ENCODE results near the gene PTBP3. TPM values are rescaled to one million over a fixed set of nuclear protein-coding genes. Genes with fewer than 3 reads are reported as not detected.

Gene PTBP3
- total RNA-seq, 1 experiment from 2014 or later: 141 TPM

DNA sequence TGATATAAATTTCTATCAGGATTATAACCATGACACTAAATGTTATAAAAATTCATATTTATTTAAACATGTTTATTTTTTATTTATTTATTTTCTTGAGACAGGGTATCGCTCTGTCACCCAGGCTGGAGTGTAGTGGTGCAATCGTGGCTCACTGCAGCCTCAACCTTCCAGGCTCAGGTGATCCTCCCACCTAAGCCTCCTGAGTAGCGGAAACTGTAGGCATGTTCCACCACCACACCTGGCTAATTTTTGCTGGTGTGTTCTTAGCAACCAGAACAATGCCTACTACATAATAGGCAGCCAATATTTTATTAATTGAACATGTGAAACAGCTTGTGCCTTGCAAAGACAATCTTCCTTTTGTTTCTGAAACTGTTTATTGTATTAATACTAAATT lies 6.5 kb upstream of the PTBP3 start:
- H2AFZ ChIP-seq: no peak overlapping the region
- H3K79me2 ChIP-seq (ENCODE audit: low read depth): no peaks in the 10 kb centered on the region
- no peak overlapping the region for H3K27ac ChIP-seq
- no peaks in the 10 kb centered on the region for H3K27me3 ChIP-seq (ENCODE audit: insufficient read depth, low read depth)
- no peak for DNase-seq
- intact Hi-C loops (cut with micrococcal nuclease; ENCODE audit: unreplicated experiment): loop anchor here (10.0 kb wide), 1 partner anchor 375 kb away; the partner anchor contains the start of gene INIP
- POLR2A ChIA-PET (ENCODE audit: unreplicated experiment): no interaction called here
- no peak overlapping the region for H3K4me3 ChIP-seq
- no peak overlapping the region for H3K4me2 ChIP-seq
- CTCF ChIA-PET: no interaction called here
- H3K36me3 ChIP-seq (ENCODE audit: low read depth): no peaks in the 10 kb centered on the region
- no peaks in the 10 kb centered on the region for H4K20me1 ChIP-seq (ENCODE audit: insufficient read depth)
- peaks cover 35% of the 10 kb centered on the region for H3K4me1 ChIP-seq (replicated peaks; ENCODE audit: insufficient read depth)
- peaks cover 32% of the 10 kb centered on the region for H3F3A ChIP-seq (ENCODE audit: insufficient read depth, low read depth)
- BruUV-seq (replicated peaks): no TSS peak
- TF ChIP-seq, protein P1, sequence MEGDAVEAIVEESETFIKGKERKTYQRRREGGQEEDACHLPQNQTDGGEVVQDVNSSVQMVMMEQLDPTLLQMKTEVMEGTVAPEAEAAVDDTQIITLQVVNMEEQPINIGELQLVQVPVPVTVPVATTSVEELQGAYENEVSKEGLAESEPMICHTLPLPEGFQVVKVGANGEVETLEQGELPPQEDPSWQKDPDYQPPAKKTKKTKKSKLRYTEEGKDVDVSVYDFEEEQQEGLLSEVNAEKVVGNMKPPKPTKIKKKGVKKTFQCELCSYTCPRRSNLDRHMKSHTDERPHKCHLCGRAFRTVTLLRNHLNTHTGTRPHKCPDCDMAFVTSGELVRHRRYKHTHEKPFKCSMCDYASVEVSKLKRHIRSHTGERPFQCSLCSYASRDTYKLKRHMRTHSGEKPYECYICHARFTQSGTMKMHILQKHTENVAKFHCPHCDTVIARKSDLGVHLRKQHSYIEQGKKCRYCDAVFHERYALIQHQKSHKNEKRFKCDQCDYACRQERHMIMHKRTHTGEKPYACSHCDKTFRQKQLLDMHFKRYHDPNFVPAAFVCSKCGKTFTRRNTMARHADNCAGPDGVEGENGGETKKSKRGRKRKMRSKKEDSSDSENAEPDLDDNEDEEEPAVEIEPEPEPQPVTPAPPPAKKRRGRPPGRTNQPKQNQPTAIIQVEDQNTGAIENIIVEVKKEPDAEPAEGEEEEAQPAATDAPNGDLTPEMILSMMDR (conservative IDR thresholded peaks at IDR 0.05): no peak
- TF ChIP-seq EZH2 (IDR thresholded peaks at IDR 0.05; ENCODE audit: low read depth): no peak
- no peaks in the 10 kb centered on the region for H3K9me3 ChIP-seq (ENCODE audit: insufficient read depth, low read depth)
- H3K9me2 ChIP-seq (ENCODE audit: insufficient read depth): no peaks in the 10 kb centered on the region

DNA sequence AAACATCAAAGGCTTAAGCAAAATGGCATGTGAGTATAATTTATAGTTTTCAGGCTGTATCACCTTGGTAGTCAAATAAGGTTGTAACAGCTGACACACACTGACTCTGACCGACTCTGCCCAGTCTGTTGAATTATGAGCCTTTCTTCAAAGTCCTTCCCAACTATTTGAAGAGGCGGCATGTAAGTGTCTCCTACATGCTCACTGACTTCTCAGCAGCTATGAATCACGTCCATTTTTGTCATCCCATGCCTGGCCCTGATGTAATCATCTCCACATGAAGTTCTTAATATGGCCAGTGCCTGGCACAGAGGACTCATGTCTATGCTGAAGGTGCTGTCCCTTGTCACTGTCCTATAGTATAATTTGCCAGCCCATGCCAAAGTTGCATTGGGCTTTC lies 5.1 kb upstream of the PTBP3 start:
- peaks cover 41% of the 10 kb centered on the region for H3K4me1 ChIP-seq (replicated peaks; ENCODE audit: insufficient read depth)
- no peaks in the 10 kb centered on the region for H3K27me3 ChIP-seq (ENCODE audit: insufficient read depth, low read depth)
- no peak overlapping the region for H3K4me3 ChIP-seq
- ChIA-PET CTCF (no interaction called here), POLR2A (ENCODE audit: unreplicated experiment) (no interaction called here)
- no peaks in the 10 kb centered on the region for H3K9me2 ChIP-seq (ENCODE audit: insufficient read depth)
- BruUV-seq (replicated peaks): no TSS peak
- no peak for DNase-seq
- peaks cover 36% of the 10 kb centered on the region for H3F3A ChIP-seq (ENCODE audit: insufficient read depth, low read depth)
- no peaks in the 10 kb centered on the region for H3K79me2 ChIP-seq (ENCODE audit: low read depth)
- no peaks in the 10 kb centered on the region for H4K20me1 ChIP-seq (ENCODE audit: insufficient read depth)
- no peaks in the 10 kb centered on the region for H3K9me3 ChIP-seq (ENCODE audit: insufficient read depth, low read depth)
- intact Hi-C loops (cut with micrococcal nuclease; ENCODE audit: unreplicated experiment): loop anchor here (10.0 kb wide), 1 partner anchor 376 kb away; the partner anchor contains the start of gene INIP
- no peak for TF ChIP-seq EZH2 (IDR thresholded peaks at IDR 0.05; ENCODE audit: low read depth)
- TF ChIP-seq, protein P1 (conservative IDR thresholded peaks at IDR 0.05): no peak
- H3K36me3 ChIP-seq (ENCODE audit: low read depth): no peaks in the 10 kb centered on the region
- H3K4me2 ChIP-seq: no peak overlapping the region
- H3K27ac ChIP-seq: no peak overlapping the region
- H2AFZ ChIP-seq: 0 out of 2 replicates have a peak overlapping the region, but pooled peaks have one; percentile 4

DNA sequence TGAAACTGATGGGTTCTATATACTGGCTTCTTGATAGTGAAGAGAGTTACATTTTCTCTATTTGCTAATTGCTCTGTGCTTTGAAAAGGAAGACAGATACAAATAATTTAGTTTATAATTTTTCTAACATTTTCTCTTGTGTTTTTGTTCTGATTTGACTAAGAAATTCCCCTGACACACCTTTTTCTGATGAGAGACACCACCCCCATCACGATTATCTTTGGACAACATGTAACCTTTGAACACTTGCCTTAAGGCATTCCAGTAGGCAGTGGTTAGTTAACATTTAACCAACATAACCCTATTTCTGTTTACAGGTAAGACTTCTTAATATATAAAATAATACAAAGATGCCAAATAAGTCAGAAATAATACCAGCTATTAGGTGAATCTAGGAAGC lies 4.1 kb upstream of the PTBP3 start:
- DNase-seq: no peak
- CTCF ChIA-PET: interaction anchor here (0.7 kb wide), 1 partner anchor 225 kb away, joined by 3 read pairs; no protein-coding TSS in a partner anchor
- no peaks in the 10 kb centered on the region for H4K20me1 ChIP-seq (ENCODE audit: insufficient read depth)
- H3K27me3 ChIP-seq (ENCODE audit: insufficient read depth, low read depth): no peaks in the 10 kb centered on the region
- POLR2A ChIA-PET (ENCODE audit: unreplicated experiment): no interaction called here
- BruUV-seq (replicated peaks): no TSS peak
- no peak overlapping the region for H3K27ac ChIP-seq
- H3K79me2 ChIP-seq (ENCODE audit: low read depth): peaks cover 7% of the 10 kb centered on the region
- H3K36me3 ChIP-seq (ENCODE audit: low read depth): no peaks in the 10 kb centered on the region
- peaks cover 40% of the 10 kb centered on the region for H3K4me1 ChIP-seq (replicated peaks; ENCODE audit: insufficient read depth)
- H3K9me3 ChIP-seq (ENCODE audit: insufficient read depth, low read depth): no peaks in the 10 kb centered on the region
- H2AFZ ChIP-seq: no peak overlapping the region
- peak overlapping the region; percentile 21; the same call in 1 of the 2 replicates for H3K4me2 ChIP-seq
- H3K9me2 ChIP-seq (ENCODE audit: insufficient read depth): no peaks in the 10 kb centered on the region
- intact Hi-C loops (cut with micrococcal nuclease; ENCODE audit: unreplicated experiment): loop anchor here (10.0 kb wide), 1 partner anchor 377 kb away; the partner anchor contains the start of gene INIP
- peaks cover 30% of the 10 kb centered on the region for H3F3A ChIP-seq (ENCODE audit: insufficient read depth, low read depth)
- H3K4me3 ChIP-seq: no peak overlapping the region
- no peak for TF ChIP-seq EZH2 (IDR thresholded peaks at IDR 0.05; ENCODE audit: low read depth)
- TF ChIP-seq, protein P1 (conservative IDR thresholded peaks at IDR 0.05): no peak
